HG02943 (cell line): ENCODE measurements around the gene DCAF11.

ENCODE experiments used
- ATAC-seq: cut with Tn5 transposase; IDR thresholded peaks from one replicate; pipeline ENCODE4 v1.9.1; 2021; ENCODE audit warnings: mild to moderate bottlenecking, low read depth, moderate library complexity; ENCODE audit not compliant: unreplicated experiment

The DCAF11 gene

DNA sequence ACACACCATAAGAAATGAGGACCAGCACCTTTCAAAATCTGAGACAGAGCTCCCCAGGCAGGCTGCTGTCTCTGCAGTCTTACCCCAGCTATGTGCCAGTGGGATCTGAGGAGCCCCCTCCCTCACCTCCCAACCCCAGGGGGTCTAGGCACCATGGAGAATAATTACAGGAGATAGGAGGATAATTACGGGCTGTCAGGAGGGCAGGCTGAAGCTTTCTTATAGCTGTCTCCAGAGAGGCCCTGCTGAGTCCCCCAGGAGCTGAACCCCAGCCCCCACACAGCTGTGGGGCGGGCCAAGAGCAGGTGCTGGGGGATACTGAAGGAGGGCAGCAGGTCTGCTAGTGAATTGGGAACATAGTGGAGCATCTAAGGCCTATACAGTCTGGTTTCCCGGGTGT, 36.4 kb upstream of the DCAF11 start:
- no peak for ATAC-seq

DNA sequence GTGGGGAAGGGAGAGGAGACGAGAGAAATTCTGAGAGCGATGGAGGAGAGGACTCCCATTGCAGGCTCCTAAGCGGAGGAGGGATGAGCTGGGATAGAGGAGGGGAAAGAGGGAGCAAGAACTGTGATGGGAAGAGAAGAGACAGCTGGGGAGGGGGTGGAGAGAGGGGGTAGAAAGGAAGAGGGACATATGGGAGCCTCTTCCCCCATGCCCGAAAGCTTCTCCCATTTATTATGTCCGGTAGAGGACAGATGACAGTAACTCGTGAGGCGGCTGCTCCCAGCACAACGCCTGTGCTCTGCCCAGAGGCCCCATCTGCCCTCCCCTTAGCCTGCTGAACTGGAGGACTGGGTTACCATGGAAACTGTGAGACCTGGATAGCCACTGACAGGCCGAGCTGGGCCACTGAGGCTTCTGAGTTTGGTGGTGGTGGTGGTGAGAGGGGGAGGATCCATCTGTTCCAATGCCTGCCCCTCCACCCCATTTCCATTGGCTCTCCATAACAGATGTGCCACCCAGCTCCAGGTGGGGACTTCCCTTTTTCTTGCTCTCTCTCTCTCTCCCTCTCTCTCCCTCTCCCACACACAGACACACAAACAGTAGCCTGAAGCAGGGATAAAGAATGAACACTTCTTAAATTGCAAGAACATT, 35.0 kb upstream of the DCAF11 start:
- no peak for ATAC-seq

DNA sequence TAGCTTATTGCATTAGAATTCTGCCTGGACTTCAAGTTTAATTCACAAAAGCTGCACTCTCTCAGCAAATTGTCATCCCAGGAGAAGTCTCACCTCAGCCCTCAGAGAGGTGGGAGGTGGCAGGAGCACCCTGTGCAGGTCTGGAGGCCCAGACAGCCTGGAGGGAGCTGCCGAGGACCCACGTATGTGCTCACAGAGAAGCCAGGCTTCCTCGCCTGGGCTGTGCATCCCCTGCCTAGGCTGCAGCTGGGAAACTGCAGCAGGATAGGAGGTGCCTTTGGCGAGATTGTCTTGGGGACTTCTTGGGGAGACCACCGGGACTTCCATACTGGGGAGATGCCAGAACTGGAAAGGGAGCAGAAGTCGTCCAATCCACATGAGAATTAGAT, 34.4 kb upstream of the DCAF11 start:
- ATAC-seq: no peak

DNA sequence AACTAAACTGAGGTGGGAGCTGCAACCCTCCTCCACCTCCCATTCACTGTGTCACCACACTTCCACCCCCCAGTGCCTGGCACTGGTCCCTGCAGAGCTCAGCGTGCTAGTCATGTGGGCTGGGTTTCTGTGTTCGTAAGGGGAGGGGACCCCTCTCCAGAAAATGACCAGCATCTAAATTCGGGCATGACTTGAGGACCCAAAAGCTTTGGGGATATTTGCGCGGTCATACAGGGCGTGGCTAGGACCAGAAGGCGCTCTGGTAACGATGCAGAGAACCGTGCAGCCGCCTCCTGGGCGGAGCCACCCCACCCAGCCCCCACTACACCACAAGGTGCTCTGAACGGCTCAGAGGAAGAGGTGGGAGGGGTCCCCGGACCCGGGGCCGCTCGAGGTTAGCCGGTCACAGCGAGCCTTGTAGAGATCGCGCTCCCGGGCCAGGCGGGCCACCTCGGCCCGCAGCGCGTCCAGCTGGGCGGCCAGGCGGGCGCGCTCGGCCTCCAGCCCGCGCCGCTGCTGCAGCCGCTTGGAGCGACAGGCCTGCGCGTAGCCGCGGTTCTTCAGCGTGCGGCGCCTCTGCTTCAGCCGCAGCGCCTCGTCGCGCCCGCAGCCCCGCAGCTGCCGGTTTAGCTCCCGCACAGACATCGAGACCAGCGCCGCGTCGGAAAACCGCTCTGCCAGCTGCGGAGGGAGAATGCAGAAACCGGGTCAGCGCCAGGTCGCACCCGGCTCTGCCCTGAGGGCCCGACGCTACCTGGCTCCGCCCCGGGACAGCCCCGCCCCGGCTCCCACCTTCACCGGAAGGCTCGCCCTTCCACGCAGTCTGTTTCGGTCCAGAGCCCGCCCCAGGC, 33.5 kb upstream of the DCAF11 start:
- peak; percentile 87 for ATAC-seq

DNA sequence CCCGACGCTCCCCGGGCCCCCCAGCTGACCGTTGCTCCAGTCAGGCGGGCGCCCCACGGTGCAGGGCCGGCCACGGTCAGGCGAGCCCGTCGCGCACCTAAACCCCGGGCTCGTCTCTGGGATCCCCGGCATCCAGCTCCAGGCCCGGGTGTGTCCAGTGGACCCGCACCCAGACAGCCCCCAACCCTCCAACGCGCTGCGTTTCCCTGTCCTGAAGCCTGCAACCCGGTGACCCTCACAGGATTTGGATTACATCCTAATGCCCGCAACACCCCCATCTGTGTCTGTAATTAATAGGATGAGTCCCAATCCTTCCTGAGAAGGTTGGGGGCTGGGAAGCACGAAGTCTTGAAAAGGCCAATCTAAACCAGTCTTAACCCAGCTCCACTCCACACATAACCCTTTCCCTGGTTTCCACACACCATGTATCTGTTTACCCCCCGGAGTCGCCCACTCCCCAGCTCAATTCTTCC, 32.8 kb upstream of the DCAF11 start:
- ATAC-seq: no peak

DNA sequence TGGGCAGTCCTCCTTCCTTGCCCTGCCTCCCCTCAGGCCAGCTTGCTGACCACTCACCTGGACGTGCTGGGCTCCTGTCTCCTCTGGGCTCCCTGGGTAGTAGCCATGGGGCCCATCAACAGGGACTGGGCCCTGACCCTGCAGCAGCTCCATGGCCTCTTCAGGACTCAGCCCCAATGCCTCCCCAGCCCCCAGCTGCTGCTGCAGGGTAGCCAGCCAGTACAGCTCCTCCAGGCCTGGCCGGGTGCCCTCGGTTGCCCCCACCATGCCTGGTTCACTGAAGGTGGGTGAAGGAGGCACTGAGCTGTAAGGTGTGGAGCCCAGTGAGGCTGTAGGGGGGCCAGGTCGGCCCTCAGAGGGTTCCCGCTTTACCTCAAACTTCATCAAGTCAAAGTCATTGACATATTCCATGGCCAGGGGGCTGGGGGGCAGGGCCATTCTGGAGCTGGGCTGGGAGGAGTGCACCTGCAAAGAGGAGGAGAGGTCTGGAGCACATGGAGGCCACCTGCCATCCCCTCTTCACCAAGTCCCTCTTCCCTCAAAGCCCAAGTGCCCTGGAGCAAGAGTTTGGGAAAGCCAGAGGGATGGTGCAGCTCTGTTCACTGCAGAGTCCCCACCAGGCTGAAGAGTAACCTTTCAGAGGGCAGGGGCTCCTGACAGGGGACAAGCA, 32.0 kb upstream of the DCAF11 start:
- no peak for ATAC-seq

DNA sequence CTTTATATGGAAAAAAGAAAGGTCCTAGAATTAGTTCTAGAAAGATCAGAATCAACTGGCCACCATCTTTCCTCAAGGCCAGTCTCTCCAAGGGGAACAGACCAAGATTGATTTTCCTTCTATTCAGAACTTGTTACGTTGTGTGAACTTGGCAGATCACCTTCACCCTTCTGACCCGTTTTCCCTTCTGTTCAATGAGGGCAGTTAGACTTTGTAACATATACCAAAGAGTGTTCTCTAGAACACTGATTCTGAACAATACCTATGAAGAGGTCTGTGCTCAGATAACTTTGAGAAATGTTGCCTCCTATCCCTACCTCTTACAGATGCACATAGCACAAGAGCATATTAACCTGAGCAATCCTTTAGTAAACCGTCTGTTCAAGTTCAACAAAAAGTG, 31.1 kb upstream of the DCAF11 start:
- ATAC-seq: no peak

DNA sequence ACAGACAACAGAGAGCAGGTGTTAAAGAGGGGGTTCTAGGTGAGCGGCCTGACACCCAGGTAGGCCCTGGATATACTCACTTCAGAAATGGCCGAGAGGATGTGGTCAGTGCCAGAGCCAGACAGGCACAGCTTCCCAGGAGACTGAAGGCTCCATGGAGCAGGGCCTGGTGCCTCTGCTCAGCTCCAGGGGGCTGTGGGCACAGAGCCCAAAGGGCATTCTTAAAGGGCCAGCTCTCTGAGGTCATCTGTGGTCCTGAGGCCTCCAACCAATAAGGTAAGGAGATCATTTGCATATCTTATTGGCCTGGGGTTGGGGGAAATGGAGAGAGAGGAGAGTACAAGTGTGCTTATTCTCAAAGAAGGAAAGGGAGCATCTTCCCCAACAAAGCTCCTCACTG, 30.1 kb upstream of the DCAF11 start:
- ATAC-seq: no peak

DNA sequence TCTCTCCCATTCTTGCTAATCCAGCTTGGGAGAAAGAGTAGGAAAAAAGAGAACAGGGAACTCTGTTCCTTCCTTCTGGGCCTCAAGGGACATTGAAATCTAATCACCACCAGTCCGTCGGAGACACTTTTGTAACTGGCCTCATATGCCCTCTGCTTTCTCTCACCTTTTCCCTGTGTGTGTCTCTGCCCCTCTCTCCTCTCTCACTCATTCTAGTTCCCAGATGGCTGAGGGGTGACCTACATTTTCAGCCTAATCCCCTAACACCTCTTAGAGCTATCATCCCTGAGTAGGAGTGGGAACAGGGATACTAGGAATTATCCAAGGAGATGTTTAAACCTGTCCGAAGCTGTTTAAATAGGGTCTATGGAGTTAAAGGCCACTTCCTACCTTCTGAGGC, 29.4 kb upstream of the DCAF11 start:
- ATAC-seq: no peak

DNA sequence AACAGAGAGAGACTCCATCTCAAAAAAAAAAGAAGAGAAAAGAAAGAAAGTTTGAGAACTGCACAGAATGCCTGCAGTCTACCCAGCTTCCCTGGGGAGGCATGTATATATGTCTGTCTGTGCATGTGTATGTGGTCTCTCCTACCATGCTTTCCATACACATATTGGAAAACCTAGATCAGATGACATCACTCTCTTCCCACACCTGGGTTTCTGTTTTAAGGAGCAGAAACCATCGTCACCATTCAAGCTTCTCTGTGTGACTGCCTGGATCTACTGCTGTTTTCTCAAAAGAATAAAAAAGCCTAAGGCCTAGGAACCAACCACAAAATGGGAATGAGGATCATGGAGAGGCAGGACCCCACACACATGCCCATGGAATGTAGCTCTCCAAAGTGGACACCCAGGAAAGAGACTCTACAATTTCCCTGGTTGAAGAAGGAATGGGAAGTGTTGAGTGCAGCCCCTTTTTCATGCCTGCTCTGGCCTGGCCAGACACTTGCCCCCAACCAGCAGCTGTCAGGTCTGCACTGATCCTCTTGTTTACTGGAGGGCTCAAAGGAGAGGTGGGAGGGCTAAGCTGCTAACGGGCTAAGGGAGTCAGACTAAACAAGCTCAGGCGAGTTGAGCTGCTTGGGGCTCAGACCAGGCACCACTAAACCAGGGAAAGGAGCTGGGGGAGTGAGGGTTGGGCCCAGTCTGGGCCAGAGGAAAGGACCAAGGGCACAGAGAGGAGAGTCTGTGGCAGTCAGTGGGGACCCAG, 28.2 kb upstream of the DCAF11 start:
- ATAC-seq: no peak

DNA sequence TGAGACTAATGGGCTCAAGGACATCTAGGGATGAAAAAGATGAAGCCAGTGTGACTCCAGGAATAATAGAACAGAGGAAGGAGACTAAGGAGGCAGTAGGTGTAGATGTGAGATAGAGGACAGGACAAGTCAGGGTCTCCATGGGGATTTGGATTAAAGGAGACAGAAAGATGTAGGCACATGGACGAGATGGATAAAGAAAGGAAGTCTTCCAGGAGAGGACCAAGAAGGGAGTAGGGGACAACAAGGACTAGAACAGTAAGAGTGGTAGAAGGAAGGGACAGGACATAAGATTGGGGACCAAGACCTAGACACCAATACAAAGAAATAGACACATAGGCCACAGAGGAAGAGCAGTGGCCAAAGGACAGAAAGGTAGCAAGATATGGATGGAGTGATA, 27.6 kb upstream of the DCAF11 start:
- no peak for ATAC-seq

DNA sequence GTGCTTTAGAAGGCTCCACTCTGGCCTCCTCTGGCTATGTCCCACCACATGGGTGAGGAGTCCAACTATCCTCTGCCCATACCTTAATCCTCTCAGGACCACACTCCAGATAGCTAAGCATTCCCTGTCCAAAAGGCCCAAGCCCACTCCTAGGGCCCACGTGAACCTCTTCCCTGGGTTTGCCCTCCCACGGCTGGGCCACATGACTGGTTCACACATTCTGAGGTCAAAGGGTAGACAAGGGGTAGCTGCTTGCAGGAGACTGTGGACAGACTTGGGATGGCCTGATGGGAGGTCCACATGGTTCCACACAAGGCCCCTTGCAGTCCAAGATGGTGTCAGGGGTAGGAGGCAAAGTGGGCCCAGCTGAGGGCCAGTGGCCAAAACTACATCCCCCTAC, 26.5 kb upstream of the DCAF11 start:
- no peak for ATAC-seq

DNA sequence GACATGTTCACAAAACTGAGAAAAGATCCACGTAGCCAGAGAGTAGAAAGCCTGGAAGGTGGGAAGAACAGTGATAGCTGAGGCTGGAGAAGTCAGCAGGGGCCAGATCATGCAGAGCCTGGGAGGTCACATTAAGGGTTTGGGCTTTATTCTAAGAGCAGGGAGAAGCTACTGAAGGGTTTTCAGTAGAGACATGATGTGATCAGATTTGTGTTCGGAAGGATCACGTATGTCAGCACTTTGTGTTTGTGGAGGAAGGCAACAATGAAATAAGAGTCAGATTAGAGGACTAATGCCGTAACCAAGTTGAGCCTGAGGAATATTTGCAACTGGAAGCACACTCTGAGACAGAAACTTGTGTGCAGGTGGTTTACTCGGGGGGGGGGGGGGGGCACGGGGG, 24.7 kb upstream of the DCAF11 start:
- no peak for ATAC-seq

DNA sequence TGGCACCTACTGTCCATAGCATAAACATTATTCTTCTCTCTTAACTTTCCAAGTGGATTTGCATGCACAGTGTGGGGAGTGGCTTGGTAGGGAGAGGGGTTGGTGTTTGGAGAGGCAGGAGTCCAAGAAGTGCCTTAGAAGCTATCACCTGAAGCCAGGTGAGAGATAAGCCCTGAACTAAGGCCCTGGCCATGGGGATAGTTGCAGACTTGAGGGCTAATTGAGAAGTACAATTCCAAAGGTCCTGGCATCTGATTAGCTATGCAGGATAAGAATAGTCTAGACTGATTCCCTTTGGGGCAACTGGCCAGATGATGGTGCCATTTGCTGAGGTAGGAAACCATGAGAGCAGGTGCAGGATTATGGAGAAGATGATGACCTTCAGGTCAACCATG, 22.5 kb upstream of the DCAF11 start:
- ATAC-seq: no peak

DNA sequence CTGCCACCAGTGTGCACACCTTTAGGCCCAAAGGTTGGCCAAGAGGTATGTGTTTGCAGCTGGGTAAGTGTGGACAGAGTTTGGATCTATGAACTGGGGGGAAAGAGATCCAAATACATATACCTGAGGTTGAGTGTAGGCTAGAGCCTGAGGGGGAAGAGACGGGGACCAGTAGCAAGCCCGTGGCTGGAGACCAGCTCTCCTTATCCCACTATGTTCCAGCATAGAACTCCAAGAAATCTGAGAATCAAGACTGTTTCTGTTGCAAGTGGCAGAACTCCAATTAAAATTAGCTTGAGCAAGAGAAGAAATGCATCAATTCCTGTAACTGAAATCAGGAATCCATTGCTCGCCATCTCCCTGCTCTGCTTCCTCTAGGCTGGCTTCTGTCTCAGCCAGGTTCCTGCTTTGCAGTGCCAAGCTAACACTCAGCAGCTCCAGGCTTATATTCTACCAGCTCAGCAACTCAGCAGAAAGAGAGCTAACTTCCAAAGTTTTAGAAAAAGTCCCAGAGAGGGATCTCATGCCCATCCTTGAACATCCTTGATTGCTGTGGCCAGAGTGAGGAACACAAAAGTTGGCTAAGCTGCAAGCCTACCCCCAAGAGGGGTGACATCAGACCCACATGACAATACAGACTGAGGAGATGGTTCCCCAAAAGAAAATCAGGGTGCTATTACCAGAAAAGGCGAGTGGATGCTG, 21.9 kb upstream of the DCAF11 start:
- ATAC-seq: no peak

DNA sequence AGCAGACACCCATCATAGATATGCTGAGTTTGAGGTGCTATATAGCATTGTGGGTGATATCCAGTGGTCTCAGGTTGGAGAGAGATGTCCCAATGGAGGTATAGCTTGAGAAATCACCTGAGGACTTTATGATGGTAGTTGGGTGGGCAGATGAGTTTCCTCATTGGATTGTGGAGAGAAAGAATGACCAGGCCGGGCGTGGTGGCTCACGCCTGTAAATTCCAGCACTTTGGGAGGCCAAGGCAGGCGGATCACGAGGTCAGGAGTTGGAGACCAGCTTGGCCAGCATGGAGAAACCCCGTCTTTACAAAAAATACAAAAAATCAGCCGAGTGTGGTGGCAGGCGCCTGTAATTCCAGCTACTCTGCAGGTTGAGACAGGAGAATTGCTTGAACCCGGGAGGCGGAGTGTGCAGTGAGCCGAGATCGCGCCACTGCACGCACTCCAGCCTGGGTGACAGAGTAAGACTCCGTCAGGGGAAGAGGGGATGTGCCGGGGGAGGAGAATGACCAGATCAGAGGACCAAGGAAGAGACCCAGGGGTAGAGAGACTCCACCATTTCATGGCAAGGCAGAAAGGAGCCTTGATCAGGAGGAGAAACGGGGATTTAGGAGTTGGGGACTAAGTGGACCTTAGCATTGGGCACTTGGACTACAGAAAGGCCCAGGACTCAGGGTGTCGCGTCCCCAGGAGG, 21.2 kb upstream of the DCAF11 start:
- no peak for ATAC-seq

DNA sequence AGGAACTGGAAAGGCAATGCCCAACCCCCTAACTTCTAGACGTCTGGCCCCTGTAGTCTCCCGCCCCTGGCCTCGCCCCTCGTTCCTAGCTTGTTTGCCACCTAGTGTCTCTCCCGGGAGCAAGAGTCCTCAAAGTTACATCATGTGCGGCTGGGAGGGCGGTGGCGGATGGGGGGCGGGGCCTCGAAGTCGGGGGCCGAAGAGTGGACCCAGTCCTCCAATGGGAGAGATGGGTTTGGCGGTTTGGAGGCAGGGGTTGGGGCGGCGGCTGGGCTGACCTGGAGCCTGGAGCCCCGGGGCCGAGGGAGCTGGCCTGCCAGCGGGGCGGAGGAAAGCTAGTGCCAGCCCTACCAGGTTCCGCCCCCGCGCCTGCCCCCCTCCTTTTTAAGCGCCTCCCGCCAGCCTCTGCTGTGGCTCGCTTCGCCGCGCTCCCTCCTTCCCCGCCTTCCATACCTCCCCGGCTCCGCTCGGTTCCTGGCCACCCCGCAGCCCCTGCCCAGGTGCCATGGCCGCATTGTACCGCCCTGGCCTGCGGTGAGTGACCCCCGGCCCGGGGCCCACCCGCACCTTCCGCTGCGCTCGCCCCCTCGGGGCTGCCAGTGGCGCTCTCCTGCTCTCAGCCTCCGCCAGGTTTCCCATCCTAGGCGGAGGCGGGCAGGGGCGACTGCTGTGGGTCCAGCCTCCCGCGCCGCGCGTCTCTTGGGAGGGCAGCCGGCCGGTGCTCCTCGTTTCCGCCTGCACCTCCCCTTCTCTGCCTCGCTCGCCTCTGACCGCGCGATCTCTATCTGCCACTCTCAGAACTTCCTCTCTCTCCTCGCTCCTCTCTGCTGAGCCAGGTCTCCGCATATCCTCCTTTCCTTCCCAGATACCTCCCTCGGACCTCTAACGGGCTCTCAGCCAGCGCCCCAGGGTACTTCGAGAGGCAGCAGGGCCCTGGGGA, 20.4 kb upstream of the DCAF11 start, which contains the start of gene PCK2:
PCK2 (plus strand) TSS at position 411 of the 940 bp plus-strand sequence; CDS start at position 506, 95 bp downstream.
- peak; percentile 48 for ATAC-seq

DNA sequence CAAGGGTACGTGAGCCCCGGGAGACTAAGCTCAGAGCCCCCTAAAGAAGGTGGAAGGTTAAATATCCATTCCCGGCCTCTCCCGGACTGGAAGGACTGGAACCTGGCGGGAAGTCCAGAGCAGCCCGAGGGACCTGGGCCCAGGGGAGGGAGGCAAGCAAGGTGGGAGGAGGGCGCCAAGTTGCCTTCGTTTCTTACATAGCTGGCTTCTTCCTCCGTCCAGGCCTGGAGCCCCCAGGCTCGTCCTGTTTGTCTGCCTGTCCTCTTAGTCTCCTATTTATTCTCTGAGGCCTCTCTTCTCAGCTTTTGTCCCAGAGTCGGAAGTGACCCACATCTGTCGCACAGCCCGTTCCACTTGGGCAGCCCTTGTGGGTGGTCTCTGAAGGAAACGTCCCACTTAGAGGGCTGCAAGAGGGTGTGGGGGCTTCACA, 19.7 kb upstream of the DCAF11 start:
- ATAC-seq: no peak
